ENCODE measurements around the gene MTCH2.

- TF ChIP-seq CTCF (conservative IDR thresholded peaks at IDR 0.05 in 1 of 2, IDR thresholded peaks at IDR 0.05 in 1 of 2; ENCODE audit: extremely low read depth in 1 of 2, insufficient read depth in 1 of 2, low read depth in 1 of 2, low read length in 2 of 2) (no peak), EZH2 (IDR thresholded peaks at IDR 0.05; ENCODE audit: borderline replicate concordance, low read length) (no peak)
These were observed 50.6 kb downstream of the MTCH2 start for GRCh38 chr11:47591764-47592163.
